KBM-7 (cell line): ENCODE measurements around the gene BARX1.

Source experiments
- DNase-seq: peaks from one replicate; pipeline ENCODE4 v3.0.0-alpha.2; 2015
- in situ Hi-C: fragments of 300-500 bp; cut with MboI; formaldehyde crosslinking; loops from 2 replicates; pipeline ENCODE4 v1.14.3; 2020; ENCODE audit warnings: low sequenced_read_pairs, low pct_unique_long_range_greater_than_20kb, mixed read lengths

Gene BARX1

DNA sequence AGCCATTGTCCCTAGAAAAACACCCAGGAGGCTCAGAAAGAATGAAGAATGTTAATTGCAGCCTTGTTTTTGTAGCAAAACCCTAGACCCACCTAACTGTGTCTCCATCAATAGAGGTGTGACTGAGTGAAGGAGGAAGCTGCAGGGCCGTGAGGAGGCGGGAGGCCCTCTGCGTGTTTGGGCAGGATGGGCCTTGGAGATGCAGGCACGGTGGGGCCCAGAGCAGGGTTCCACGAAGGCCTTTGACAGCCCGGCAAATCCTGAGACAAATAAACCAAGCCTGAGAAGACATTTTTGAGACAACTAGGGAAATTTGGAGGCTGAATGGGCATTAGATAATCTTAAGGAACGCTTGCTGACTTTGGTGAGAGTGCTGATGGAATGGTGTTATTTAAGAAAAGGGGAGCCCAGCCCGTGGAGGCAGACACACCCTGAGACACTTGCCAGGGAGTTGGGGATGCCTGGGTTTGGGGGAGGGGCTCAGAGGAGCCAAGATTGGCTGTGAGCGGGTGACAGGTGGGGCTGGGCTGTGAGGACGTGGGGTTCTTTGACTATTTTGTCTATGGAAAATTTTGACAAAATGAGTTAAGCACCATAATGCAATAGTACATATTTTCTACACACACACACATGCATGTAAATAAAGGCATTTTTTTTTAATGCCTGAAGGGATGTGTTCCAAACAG, 48.8 kb downstream of the BARX1 start:
- no peak for DNase-seq
- in situ Hi-C loops: no loop called here

- no peak for DNase-seq
- in situ Hi-C loops: no loop called here
Measured at GRCh38 chr9:93905473-93906133, 49.6 kb downstream of the BARX1 start.

GRCh38 chr9:93904649-93905472, 50.3 kb downstream of the BARX1 start:
- in situ Hi-C loops: no loop called here
- no peak for DNase-seq

DNA sequence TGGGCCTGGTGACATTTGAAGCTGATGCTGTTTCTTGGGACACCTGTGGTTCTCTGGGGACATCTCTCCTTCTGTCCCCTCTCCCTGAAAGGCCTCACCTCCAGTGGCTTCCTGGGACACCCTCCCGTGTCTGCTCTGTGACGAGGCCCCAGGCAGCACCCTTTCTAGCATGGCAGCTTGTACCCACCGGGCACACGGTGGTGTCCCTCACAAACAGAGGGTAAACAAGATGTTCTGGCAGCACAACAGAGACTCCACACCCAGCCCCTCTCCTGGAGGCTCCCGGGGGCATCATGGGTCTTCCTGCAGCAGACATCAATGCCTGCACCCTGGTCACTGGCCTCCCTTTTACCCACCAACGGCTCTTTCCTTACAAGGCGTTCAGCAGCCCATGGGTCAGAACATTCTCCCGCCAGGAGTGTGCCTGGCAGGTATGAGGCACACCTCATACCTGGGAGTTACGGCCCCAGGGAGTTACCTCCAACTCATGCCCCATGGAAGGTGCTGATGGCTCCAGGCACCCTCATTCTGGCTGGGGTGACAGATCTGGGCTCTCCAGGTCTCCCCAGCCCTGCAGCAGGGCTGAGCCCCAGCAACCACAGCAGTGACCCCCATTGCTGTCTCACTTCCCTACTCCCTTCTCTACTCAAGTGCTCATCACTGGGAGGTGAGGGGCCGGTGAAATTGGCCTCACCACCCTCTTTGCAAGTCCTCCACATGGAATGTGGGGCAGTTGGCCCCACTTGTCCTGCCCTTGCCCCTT, 51.1 kb downstream of the BARX1 start:
- in situ Hi-C loops: no loop called here
- no peak for DNase-seq

- DNase-seq: no peak
- in situ Hi-C loops: no loop called here
Measured at GRCh38 chr9:93902780-93903655, 52.1 kb downstream of the BARX1 start.

DNA sequence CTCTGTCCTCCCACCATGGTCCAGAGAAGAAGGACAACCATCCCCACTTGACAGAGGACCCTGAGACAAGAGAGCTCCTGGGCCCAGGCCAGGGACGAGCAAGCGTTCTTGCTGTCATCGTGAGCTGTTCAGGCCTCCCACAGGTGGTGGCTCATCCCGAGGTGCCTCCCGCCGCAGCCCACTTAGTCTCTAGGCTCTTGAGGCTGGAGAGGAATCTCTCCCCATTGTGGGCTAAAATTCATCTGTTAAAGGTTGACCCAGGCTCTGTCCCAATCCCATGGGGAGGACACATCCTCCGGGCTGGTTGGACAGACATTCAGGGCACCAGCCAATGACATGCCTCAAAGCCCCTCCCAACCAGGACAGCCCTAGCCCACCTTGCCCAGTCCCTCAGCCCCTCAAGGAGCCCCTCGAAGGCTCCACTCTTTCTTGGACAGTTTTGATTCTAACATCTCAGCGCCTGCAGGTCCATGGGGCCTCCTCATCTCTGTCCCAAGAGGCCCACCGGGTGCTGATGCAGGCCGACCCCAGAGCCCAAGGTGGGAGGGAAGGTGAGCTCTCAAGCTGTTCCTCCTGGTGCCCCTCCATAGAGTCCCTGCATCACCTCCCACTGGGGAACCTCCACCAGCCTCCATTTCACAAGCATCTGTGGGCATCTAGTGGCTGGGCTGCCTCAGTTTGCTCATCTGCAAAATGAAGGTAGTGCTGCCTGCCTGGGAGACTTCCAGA, 52.9 kb downstream of the BARX1 start:
- in situ Hi-C loops: no loop called here
- no peak for DNase-seq
